C4-2B (cell line): Measurements from ENCODE around the gene GRM4.

Experiments used
- CTCF ChIP-seq: fragments of 450-650 bp; conservative IDR thresholded peaks from 2 replicates; pipeline ENCODE4 v1.5.1; 2017; ENCODE audit warnings: mild to moderate bottlenecking
- ZFX ChIP-seq: fragments of 450-650 bp; IDR thresholded peaks from 2 replicates; pipeline ENCODE4 v1.6.1; 2017

GRCh38 chr6:34064675-34065074 is 81.2 kb downstream of the GRM4 start:
- no peak for TF ChIP-seq CTCF
- TF ChIP-seq ZFX: no peak
